ENCODE results near the gene TMEM232.
A peak's percentile ranks its signal among the peaks of the same experiment; 100 is the strongest.

GRCh38 chr5:110705349-110705748, 21.1 kb downstream of the TMEM232 start:
- no peak for TF ChIP-seq CTCF (conservative IDR thresholded peaks at IDR 0.05; ENCODE audit: low read depth, low read length)
- no peak for TF ChIP-seq CHD1 (IDR thresholded peaks at IDR 0.05; ENCODE audit: low read depth, low read length)
- no peak for TF ChIP-seq RFX5 (IDR thresholded peaks at IDR 0.05; ENCODE audit: low read depth, low read length)
- TF ChIP-seq SMC3 (IDR thresholded peaks at IDR 0.05; ENCODE audit: low read depth, low read length), result no peak
- TF ChIP-seq POLR2A (IDR thresholded peaks at IDR 0.05; ENCODE audit: low read depth, low read length), result no peak
- TF ChIP-seq MXI1 (IDR thresholded peaks at IDR 0.05; ENCODE audit: borderline replicate concordance, low read depth, low read length), result no peak
- peak; percentile 52 for TF ChIP-seq MAFK (IDR thresholded peaks at IDR 0.05; ENCODE audit: low read depth, low read length)
- no peak for TF ChIP-seq BHLHE40 (IDR thresholded peaks at IDR 0.05; ENCODE audit: low read depth, low read length)
- no peak for TF ChIP-seq CEBPB (IDR thresholded peaks at IDR 0.05; ENCODE audit: low read depth, low read length)
- no peak for TF ChIP-seq RAD21 (IDR thresholded peaks at IDR 0.05; ENCODE audit: low read length)
